ENCODE results near the gene DYNLT4. TPM values are rescaled to one million over a fixed set of nuclear protein-coding genes. Genes with fewer than 3 reads are reported as not detected.

Gene DYNLT4
- total RNA-seq, 1 donor from 2014 or later: not detected

- Mint-ChIP-seq H3K27ac (no peak overlapping the region), H3K27me3 (no peaks in the 10 kb centered on the region), H3K4me3 (no peak overlapping the region), H3K36me3 (ENCODE audit: low read depth) (peaks cover 67% of the 10 kb centered on the region), H3K4me1 (peaks cover 5% of the 10 kb centered on the region), H3K9me3 (no peaks in the 10 kb centered on the region)
- no peak for DNase-seq
- intact Hi-C loops (cut with micrococcal nuclease): no loop called here
Observed at GRCh38 chr1:44760876-44761275, 46.3 kb downstream of the DYNLT4 start.

DNA sequence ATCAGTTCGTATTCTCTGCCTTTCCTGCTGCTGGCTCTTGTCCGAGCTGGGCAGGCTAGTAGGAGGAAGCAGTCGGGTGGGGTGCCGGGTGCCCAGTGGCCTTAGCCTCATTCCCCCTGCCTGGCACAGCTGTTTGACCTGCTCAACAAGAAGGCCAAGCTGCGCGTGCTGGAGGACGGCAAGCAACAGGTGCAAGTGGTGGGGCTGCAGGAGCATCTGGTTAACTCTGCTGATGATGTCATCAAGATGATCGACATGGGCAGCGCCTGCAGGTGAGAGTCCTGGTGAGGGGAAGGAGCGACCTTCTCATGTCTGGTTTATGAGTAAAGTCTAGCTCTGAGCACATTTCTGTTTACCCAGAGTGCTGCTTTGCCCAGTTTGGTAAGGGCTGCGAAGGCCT is 48.1 kb downstream of the DYNLT4 start:
- intact Hi-C loops (cut with micrococcal nuclease): no loop called here
- Mint-ChIP-seq H3K27me3 (no peaks in the 10 kb centered on the region), H3K27ac (no peak overlapping the region), H3K9me3 (no peaks in the 10 kb centered on the region), H3K4me1 (peaks cover 7% of the 10 kb centered on the region), H3K36me3 (ENCODE audit: low read depth) (peaks cover 72% of the 10 kb centered on the region), H3K4me3 (no peak overlapping the region)
- DNase-seq: no peak

DNA sequence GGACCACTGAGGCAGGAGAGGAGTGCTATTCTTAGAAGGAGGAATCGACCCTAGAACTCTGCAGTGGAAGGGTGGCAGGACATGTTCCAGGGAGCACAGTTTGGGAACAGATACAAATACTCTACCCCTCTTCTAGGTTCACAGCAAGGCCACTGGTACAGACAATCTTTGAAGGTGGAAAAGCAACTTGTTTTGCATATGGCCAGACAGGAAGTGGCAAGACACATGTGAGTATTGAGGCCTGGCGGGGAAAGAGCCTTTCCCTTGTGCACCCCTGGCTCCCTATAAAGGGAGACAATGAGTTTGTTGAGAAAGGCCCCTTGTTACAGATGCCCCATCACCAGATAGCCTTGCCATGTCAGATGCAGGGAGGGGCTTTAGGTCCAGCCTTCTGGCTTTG is 49.7 kb downstream of the DYNLT4 start:
- Mint-ChIP-seq H3K27ac (peak overlapping the region; percentile 60), H3K36me3 (ENCODE audit: low read depth) (peaks cover 69% of the 10 kb centered on the region), H3K9me3 (no peaks in the 10 kb centered on the region), H3K4me1 (peaks cover 7% of the 10 kb centered on the region), H3K27me3 (no peaks in the 10 kb centered on the region), H3K4me3 (no peak overlapping the region)
- DNase-seq: no peak
- intact Hi-C loops (cut with micrococcal nuclease): no loop called here

Other genes starting within 250 kb of the DYNLT4 start
- gene TMEM53, start 132.9 kb downstream of the DYNLT4 start, total RNA-seq: 4.5 and 5.1 TPM in 2 replicates
- 133 and 137 TPM in 2 replicates for gene ARMH1, start 132.6 kb downstream of the DYNLT4 start, total RNA-seq
- not detected in 2 replicates for gene RNU5D-1, start 76.2 kb downstream of the DYNLT4 start, total RNA-seq
- gene KIF2C, start 67.5 kb downstream of the DYNLT4 start, total RNA-seq: 78.1 and 82.7 TPM in 2 replicates
- 2,376 and 2,377 TPM in 2 replicates for gene RPS8, start 31.8 kb downstream of the DYNLT4 start, total RNA-seq
- 0.77 and 0.83 TPM in 2 replicates for gene BEST4, start 19.2 kb downstream of the DYNLT4 start, total RNA-seq
- gene PLK3, start 7.0 kb downstream of the DYNLT4 start, total RNA-seq: 190 and 205 TPM in 2 replicates
- 22.2 and 22.7 TPM in 2 replicates for gene BTBD19, start 1.2 kb upstream of the DYNLT4 start, total RNA-seq
- 0.78 and 1.0 TPM in 2 replicates for gene PTCH2, start 35.9 kb upstream of the DYNLT4 start, total RNA-seq
- 58.9 and 60.8 TPM in 2 replicates for gene EIF2B3, start 179.2 kb upstream of the DYNLT4 start, total RNA-seq
- 19.6 and 20.3 TPM in 2 replicates for gene HECTD3, start 204.0 kb upstream of the DYNLT4 start, total RNA-seq
- 96.0 and 97.7 TPM in 2 replicates for gene UROD, start 204.9 kb upstream of the DYNLT4 start, total RNA-seq